ENCODE results near the gene SALL1.

The SALL1 gene

GRCh38 chr16:51107742-51108141 is 43.3 kb downstream of the SALL1 start:
- no peak for DNase-seq

GRCh38 chr16:51106535-51106934 is 44.5 kb downstream of the SALL1 start:
- no peak for DNase-seq

GRCh38 chr16:51103590-51103989 is 47.5 kb downstream of the SALL1 start:
- no peak for DNase-seq

- DNase-seq, result no peak
Measured at GRCh38 chr16:51097729-51098128, 53.3 kb downstream of the SALL1 start.

GRCh38 chr16:51095890-51096626 is 55.0 kb downstream of the SALL1 start:
- no peak for DNase-seq

GRCh38 chr16:51095084-51095881 is 55.8 kb downstream of the SALL1 start:
- DNase-seq, result no peak

GRCh38 chr16:51093726-51094280 is 57.3 kb downstream of the SALL1 start:
- no peak for DNase-seq

All from activated CD4-positive, alpha-beta T cell treated with anti-CD3 and anti-CD28 coated beads, Interleukin-2, Interleukin-6, amounts not matched to agents 100 ng/mL and 50 ng/mL, durations not matched to agents 16 hours and 8 hours (primary cell).